Testis (tissue), 2 donors: ENCODE measurements around the gene SNX19.

Experiments used
- CTCF ChIP-seq, 3 experiments: fragments of 450-650 bp in 2 of 3; fragments of 200-600 bp in 1 of 3; sonication (generic) in 1 of 3; IDR thresholded peaks; one replicate each; pipeline ENCODE4 v1.5.1; 2016 to 2019; ENCODE audit warnings: antibody characterized with exemption in 3 of 3, mild to moderate bottlenecking in 2 of 3, moderate library complexity in 1 of 3
- POLR2A ChIP-seq: fragments of 450-650 bp; IDR thresholded peaks from one replicate; pipeline ENCODE4 v1.6.1; 2017; ENCODE audit warnings: antibody characterized with exemption, mild to moderate bottlenecking, moderate library complexity

- no peak for TF ChIP-seq POLR2A
- no peak for TF ChIP-seq CTCF (IDR thresholded peaks at IDR 0.05)
These were observed 75.6 kb downstream of the SNX19 start for GRCh38 chr11:130840679-130841078.
